ENCODE measurements around the gene PELI2.

The PELI2 gene

GRCh38 chr14:56328021-56328420 lies 209.8 kb downstream of the PELI2 start:
- H3K79me1 ChIP-seq (ENCODE audit: low read depth, low read length): no peaks in the 10 kb centered on the region
- H3K4me1 ChIP-seq (ENCODE audit: control insufficient read depth in 2 of 2, insufficient read depth in 1 of 2, low read depth in 1 of 2, low read length in 2 of 2): peaks cover 0 to 3% of the 10 kb centered on the region in 2 donors
- no peak overlapping the region for H2BK120ac ChIP-seq (ENCODE audit: low read depth, low read length)
- H3K4ac ChIP-seq (ENCODE audit: low read length): no peak overlapping the region
- H3K23ac ChIP-seq (ENCODE audit: low read depth, low read length, poor library complexity): no peak overlapping the region
- no peak overlapping the region for H2BK12ac ChIP-seq (ENCODE audit: low read length)
- no peak overlapping the region for H4K8ac ChIP-seq (ENCODE audit: low read depth, low read length)
- H3K9me3 ChIP-seq (replicated peaks in 1 of 2; ENCODE audit: control insufficient read depth in 2 of 2, insufficient read depth in 1 of 2, low read depth in 1 of 2, low read length in 2 of 2): no peaks in the 10 kb centered on the region
- WGBS, 2 donors (ENCODE audit: extremely low coverage in 2 of 2, insufficient read length in 2 of 2, insufficient replicate concordance in 1 of 2): no CpG with 5 or more reads among the region's 3 CpGs
- H2AFZ ChIP-seq (ENCODE audit: low read length): no peak overlapping the region
- no peaks in the 10 kb centered on the region for H3K27me3 ChIP-seq (ENCODE audit: control insufficient read depth in 3 of 3, insufficient read depth in 3 of 3, low read depth in 1 of 3, low read length in 3 of 3)
- no peak for DNase-seq (ENCODE audit: low spot score)
- H3K27ac ChIP-seq (replicated peaks; ENCODE audit: low read length): no peak overlapping the region
- H3K36me3 ChIP-seq (replicated peaks in 1 of 2; ENCODE audit: control insufficient read depth in 2 of 2, insufficient read depth in 2 of 2, low read length in 2 of 2): no peaks in the 10 kb centered on the region
- H2AK5ac ChIP-seq (ENCODE audit: low read depth, low read length): no peak overlapping the region
- no peak overlapping the region for H3K4me3 ChIP-seq (ENCODE audit: low read length in 2 of 2)
- H3K9ac ChIP-seq (ENCODE audit: low read depth, low read length, poor library complexity): no peak overlapping the region
- H3K14ac ChIP-seq (ENCODE audit: low read length): no peak overlapping the region
- no peak overlapping the region for H2BK5ac ChIP-seq (ENCODE audit: low read length)
- H2BK15ac ChIP-seq (ENCODE audit: low read length): no peak overlapping the region
- H4K91ac ChIP-seq (ENCODE audit: low read depth, low read length, poor library complexity): no peak overlapping the region
- H3K18ac ChIP-seq (ENCODE audit: low read length): no peak overlapping the region
- H3K4me2 ChIP-seq (ENCODE audit: insufficient read depth, low read length, poor library complexity, severe bottlenecking): no peak overlapping the region

GRCh38 chr14:56331592-56332216 lies 213.5 kb downstream of the PELI2 start:
- H4K91ac ChIP-seq (ENCODE audit: low read depth, low read length, poor library complexity): no peak overlapping the region
- H3K4me1 ChIP-seq (ENCODE audit: control insufficient read depth in 2 of 2, insufficient read depth in 1 of 2, low read depth in 1 of 2, low read length in 2 of 2): no peaks in the 10 kb centered on the region
- no peak overlapping the region for H2BK15ac ChIP-seq (ENCODE audit: low read length)
- H3K18ac ChIP-seq (ENCODE audit: low read length): peak overlapping the region; percentile 15
- no peaks in the 10 kb centered on the region for H3K9me3 ChIP-seq (replicated peaks in 1 of 2; ENCODE audit: control insufficient read depth in 2 of 2, insufficient read depth in 1 of 2, low read depth in 1 of 2, low read length in 2 of 2)
- H2AK5ac ChIP-seq (ENCODE audit: low read depth, low read length): no peak overlapping the region
- no peaks in the 10 kb centered on the region for H3K36me3 ChIP-seq (replicated peaks in 1 of 2; ENCODE audit: control insufficient read depth in 2 of 2, insufficient read depth in 2 of 2, low read length in 2 of 2)
- no peak overlapping the region for H4K8ac ChIP-seq (ENCODE audit: low read depth, low read length)
- H2BK5ac ChIP-seq (ENCODE audit: low read length): no peak overlapping the region
- no peak overlapping the region for H3K4me3 ChIP-seq (ENCODE audit: low read length in 2 of 2)
- DNase-seq (ENCODE audit: low spot score): no peak
- no peak overlapping the region for H2BK120ac ChIP-seq (ENCODE audit: low read depth, low read length)
- no peak overlapping the region for H3K23ac ChIP-seq (ENCODE audit: low read depth, low read length, poor library complexity)
- H3K79me1 ChIP-seq (ENCODE audit: low read depth, low read length): no peaks in the 10 kb centered on the region
- no peak overlapping the region for H3K4me2 ChIP-seq (ENCODE audit: insufficient read depth, low read length, poor library complexity, severe bottlenecking)
- H3K4ac ChIP-seq (ENCODE audit: low read length): no peak overlapping the region
- WGBS, 2 donors (ENCODE audit: extremely low coverage in 2 of 2, insufficient read length in 2 of 2, insufficient replicate concordance in 1 of 2): no CpG with 5 or more reads among the region's 7 CpGs
- H2BK12ac ChIP-seq (ENCODE audit: low read length): no peak overlapping the region
- H3K9ac ChIP-seq (ENCODE audit: low read depth, low read length, poor library complexity): no peak overlapping the region
- H3K14ac ChIP-seq (ENCODE audit: low read length): no peak overlapping the region
- no peaks in the 10 kb centered on the region for H3K27me3 ChIP-seq (ENCODE audit: control insufficient read depth in 3 of 3, insufficient read depth in 3 of 3, low read depth in 1 of 3, low read length in 3 of 3)
- no peak overlapping the region for H2AFZ ChIP-seq (ENCODE audit: low read length)
- H3K27ac ChIP-seq (replicated peaks; ENCODE audit: low read length): no peak overlapping the region

- H2BK12ac ChIP-seq (ENCODE audit: low read length): no peak overlapping the region
- H2BK15ac ChIP-seq (ENCODE audit: low read length): no peak overlapping the region
- H3K9me3 ChIP-seq (replicated peaks in 1 of 2; ENCODE audit: control insufficient read depth in 2 of 2, insufficient read depth in 1 of 2, low read depth in 1 of 2, low read length in 2 of 2): no peaks in the 10 kb centered on the region
- no peaks in the 10 kb centered on the region for H3K79me1 ChIP-seq (ENCODE audit: low read depth, low read length)
- no peak overlapping the region for H3K4me3 ChIP-seq (ENCODE audit: low read length in 2 of 2)
- no peaks in the 10 kb centered on the region for H3K27me3 ChIP-seq (ENCODE audit: control insufficient read depth in 3 of 3, insufficient read depth in 3 of 3, low read depth in 1 of 3, low read length in 3 of 3)
- H3K27ac ChIP-seq (replicated peaks; ENCODE audit: low read length): no peak overlapping the region
- no peak overlapping the region for H4K8ac ChIP-seq (ENCODE audit: low read depth, low read length)
- no peak overlapping the region for H3K14ac ChIP-seq (ENCODE audit: low read length)
- no peak for DNase-seq (ENCODE audit: low spot score)
- H3K23ac ChIP-seq (ENCODE audit: low read depth, low read length, poor library complexity): no peak overlapping the region
- no peak overlapping the region for H3K4me2 ChIP-seq (ENCODE audit: insufficient read depth, low read length, poor library complexity, severe bottlenecking)
- H4K91ac ChIP-seq (ENCODE audit: low read depth, low read length, poor library complexity): no peak overlapping the region
- H3K9ac ChIP-seq (ENCODE audit: low read depth, low read length, poor library complexity): no peak overlapping the region
- H3K4me1 ChIP-seq (ENCODE audit: control insufficient read depth in 2 of 2, insufficient read depth in 1 of 2, low read depth in 1 of 2, low read length in 2 of 2): no peaks in the 10 kb centered on the region
- H2AK5ac ChIP-seq (ENCODE audit: low read depth, low read length): no peak overlapping the region
- no peak overlapping the region for H2BK120ac ChIP-seq (ENCODE audit: low read depth, low read length)
- H2BK5ac ChIP-seq (ENCODE audit: low read length): no peak overlapping the region
- no peak overlapping the region for H2AFZ ChIP-seq (ENCODE audit: low read length)
- no peak overlapping the region for H3K4ac ChIP-seq (ENCODE audit: low read length)
- WGBS, 2 donors (ENCODE audit: extremely low coverage in 2 of 2, insufficient read length in 2 of 2, insufficient replicate concordance in 1 of 2): no CpG with 5 or more reads among the region's 9 CpGs
- H3K18ac ChIP-seq (ENCODE audit: low read length): no peak overlapping the region
- no peaks in the 10 kb centered on the region for H3K36me3 ChIP-seq (replicated peaks in 1 of 2; ENCODE audit: control insufficient read depth in 2 of 2, insufficient read depth in 2 of 2, low read length in 2 of 2)
Measured at GRCh38 chr14:56333359-56334292, 215.4 kb downstream of the PELI2 start.

- no peaks in the 10 kb centered on the region for H3K36me3 ChIP-seq (replicated peaks in 1 of 2; ENCODE audit: control insufficient read depth in 2 of 2, insufficient read depth in 2 of 2, low read length in 2 of 2)
- H3K9me3 ChIP-seq (replicated peaks in 1 of 2; ENCODE audit: control insufficient read depth in 2 of 2, insufficient read depth in 1 of 2, low read depth in 1 of 2, low read length in 2 of 2): no peaks in the 10 kb centered on the region
- H3K27me3 ChIP-seq (ENCODE audit: control insufficient read depth in 3 of 3, insufficient read depth in 3 of 3, low read depth in 1 of 3, low read length in 3 of 3): no peaks in the 10 kb centered on the region
- H3K14ac ChIP-seq (ENCODE audit: low read length): no peak overlapping the region
- no peak overlapping the region for H2AFZ ChIP-seq (ENCODE audit: low read length)
- H3K4me2 ChIP-seq (ENCODE audit: insufficient read depth, low read length, poor library complexity, severe bottlenecking): no peak overlapping the region
- no peak overlapping the region for H4K8ac ChIP-seq (ENCODE audit: low read depth, low read length)
- no peak overlapping the region for H3K9ac ChIP-seq (ENCODE audit: low read depth, low read length, poor library complexity)
- no CpG with 5 or more reads among the region's 1 CpG for WGBS, 2 donors (ENCODE audit: extremely low coverage in 2 of 2, insufficient read length in 2 of 2, insufficient replicate concordance in 1 of 2)
- no peak overlapping the region for H2BK120ac ChIP-seq (ENCODE audit: low read depth, low read length)
- H3K4ac ChIP-seq (ENCODE audit: low read length): no peak overlapping the region
- H3K79me1 ChIP-seq (ENCODE audit: low read depth, low read length): no peaks in the 10 kb centered on the region
- H3K4me3 ChIP-seq (ENCODE audit: low read length in 2 of 2): no peak overlapping the region
- no peak overlapping the region for H2AK5ac ChIP-seq (ENCODE audit: low read depth, low read length)
- no peak overlapping the region for H4K91ac ChIP-seq (ENCODE audit: low read depth, low read length, poor library complexity)
- H2BK12ac ChIP-seq (ENCODE audit: low read length): no peak overlapping the region
- H2BK15ac ChIP-seq (ENCODE audit: low read length): no peak overlapping the region
- no peak overlapping the region for H2BK5ac ChIP-seq (ENCODE audit: low read length)
- H3K4me1 ChIP-seq (ENCODE audit: control insufficient read depth in 2 of 2, insufficient read depth in 1 of 2, low read depth in 1 of 2, low read length in 2 of 2): no peaks in the 10 kb centered on the region
- no peak overlapping the region for H3K23ac ChIP-seq (ENCODE audit: low read depth, low read length, poor library complexity)
- no peak overlapping the region for H3K27ac ChIP-seq (replicated peaks; ENCODE audit: low read length)
- H3K18ac ChIP-seq (ENCODE audit: low read length): no peak overlapping the region
- no peak for DNase-seq (ENCODE audit: low spot score)
Measured at GRCh38 chr14:56334458-56334857, 216.2 kb downstream of the PELI2 start.
